Coronary artery (tissue), 2 donors: ENCODE results near the gene FAR2.
"Not testable (repeated sequence)": the region's sequence is repeated elsewhere in the genome, so short reads cannot be mapped to it uniquely, and the experiment has no call there.

Experiments
- DNase-seq: peaks from one replicate; pipeline ENCODE4 v3.0.0-alpha.2; 2017; ENCODE audit warnings: low spot score
- H3K27ac ChIP-seq, 2 donors: fragments of 200-600 bp; sonication (generic); one replicate each; pipeline ENCODE4 v1.5.1; 2016 to 2019
- H3K4me3 ChIP-seq: fragments of 200-600 bp; sonication (generic); 2 replicates; pipeline ENCODE4 v1.5.1; 2016; ENCODE audit warnings: mild to moderate bottlenecking, moderate library complexity
- TF ChIP-seq, protein P1 (sequence below): fragments of 200-600 bp; sonication (generic); IDR thresholded peaks from one replicate; pipeline ENCODE4 v1.5.1; 2019; ENCODE audit warnings: antibody characterized with exemption

The FAR2 gene

DNA sequence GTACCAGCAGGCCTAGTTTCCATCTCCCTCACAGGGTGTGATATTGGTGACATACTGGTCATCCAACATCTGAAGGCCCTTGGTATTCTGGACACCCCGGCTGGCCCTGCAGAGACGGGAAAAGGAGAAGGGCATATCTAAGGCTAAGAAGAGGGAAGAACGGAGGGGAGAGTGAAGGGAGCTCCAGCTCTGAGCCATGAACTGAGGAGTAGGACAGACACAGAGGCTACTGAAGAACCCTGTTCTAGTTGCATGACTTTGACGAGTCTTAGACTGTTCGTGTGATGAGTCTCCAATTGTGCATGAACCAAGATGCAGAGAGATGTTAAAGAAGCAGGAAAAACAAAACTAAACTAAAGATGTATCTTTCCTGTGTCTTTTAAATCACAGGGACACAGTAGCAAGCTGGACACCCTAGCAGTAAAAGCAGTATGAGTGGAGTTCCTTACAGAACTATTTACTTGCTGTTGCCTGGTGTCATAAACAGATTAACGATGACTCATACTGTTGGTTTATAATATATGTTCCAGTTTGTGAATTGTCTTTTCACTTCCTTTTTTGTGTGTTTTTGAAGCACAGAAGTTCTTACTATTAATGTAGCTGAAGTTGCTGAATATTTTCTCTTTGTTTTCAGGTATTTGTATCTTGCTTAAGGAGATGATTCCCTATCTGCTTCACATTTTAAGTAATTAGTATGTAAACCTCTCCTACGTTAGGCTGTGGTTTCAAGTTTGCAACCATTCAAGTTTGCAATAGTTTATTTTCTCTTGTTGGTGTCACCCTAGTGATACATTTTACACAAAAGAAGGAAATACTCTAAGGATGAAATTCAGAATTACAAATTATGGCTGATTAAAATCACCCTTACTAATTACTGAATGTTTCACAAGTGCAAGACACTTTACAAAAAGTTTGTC lies 15.7 kb downstream of the FAR2 start:
- Histone ChIP-seq H3K4me3 (no peak overlapping the region), H3K27ac (peak overlapping the region in 1 of 2 donors; percentile 61)
- no peak for DNase-seq
- TF ChIP-seq, protein P1, sequence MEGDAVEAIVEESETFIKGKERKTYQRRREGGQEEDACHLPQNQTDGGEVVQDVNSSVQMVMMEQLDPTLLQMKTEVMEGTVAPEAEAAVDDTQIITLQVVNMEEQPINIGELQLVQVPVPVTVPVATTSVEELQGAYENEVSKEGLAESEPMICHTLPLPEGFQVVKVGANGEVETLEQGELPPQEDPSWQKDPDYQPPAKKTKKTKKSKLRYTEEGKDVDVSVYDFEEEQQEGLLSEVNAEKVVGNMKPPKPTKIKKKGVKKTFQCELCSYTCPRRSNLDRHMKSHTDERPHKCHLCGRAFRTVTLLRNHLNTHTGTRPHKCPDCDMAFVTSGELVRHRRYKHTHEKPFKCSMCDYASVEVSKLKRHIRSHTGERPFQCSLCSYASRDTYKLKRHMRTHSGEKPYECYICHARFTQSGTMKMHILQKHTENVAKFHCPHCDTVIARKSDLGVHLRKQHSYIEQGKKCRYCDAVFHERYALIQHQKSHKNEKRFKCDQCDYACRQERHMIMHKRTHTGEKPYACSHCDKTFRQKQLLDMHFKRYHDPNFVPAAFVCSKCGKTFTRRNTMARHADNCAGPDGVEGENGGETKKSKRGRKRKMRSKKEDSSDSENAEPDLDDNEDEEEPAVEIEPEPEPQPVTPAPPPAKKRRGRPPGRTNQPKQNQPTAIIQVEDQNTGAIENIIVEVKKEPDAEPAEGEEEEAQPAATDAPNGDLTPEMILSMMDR = no peak

DNA sequence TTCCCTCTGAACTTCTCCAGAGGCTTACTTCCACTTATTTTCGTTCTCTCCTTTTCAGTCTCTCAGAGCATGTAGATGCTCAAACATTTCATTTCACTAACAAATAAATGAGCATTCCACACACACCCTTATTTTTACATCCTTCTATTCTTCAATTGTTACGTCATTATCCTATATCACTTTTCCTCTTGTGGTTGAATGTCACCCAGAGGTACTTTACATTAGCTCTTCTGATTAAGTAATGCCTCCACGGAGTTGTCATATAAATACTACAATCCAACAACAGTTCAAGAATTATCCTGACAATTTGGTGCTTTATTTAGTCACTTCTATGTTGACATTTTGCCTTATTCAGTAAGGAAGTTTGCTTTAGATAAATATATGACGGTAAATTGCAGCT lies 18.4 kb downstream of the FAR2 start:
- Histone ChIP-seq H3K27ac (no peak overlapping the region), H3K4me3 (no peak overlapping the region)
- DNase-seq = no peak
- TF ChIP-seq, protein P1 = no peak

DNA sequence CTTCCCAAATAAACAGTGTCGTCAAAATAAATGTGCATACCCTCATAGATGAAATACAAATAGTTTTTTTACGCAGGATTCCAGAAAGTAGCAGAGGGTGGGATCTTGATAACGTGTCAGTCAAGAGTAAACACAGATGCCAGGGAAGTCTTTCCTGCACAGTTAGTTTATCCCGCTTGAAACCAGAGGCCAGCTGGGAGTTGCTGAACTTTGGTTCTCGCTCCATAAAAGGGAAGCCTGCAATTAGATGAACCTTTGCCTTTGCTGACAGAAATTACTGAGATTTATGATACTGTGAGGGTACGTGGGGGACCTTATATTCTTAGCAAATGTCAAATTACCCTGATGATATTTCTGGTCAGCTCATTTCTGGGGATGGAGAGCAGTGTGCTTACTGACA lies 18.9 kb downstream of the FAR2 start:
- TF ChIP-seq, protein P1 = no peak
- Histone ChIP-seq H3K27ac (no peak overlapping the region), H3K4me3 (no peak overlapping the region)
- no peak for DNase-seq

DNA sequence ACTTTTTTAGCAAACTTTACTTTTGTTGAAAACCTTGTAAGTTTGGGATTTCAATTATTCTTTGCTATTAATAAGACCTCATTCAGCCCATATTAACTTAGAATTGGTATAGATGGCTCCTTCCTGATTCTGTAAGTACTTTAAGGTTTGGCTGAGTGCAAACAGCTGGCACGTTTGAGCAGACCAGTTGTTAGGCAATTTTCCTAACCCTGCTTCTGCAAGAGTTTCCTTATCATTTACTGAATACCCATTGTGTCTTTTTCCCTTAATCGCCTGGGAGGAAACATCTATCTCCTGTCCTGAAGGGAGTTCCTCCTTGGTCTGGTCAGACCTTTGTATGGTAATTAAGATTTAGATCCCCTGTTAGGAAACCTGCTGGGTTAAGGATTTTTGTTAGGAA lies 20.9 kb downstream of the FAR2 start:
- DNase-seq, H3K27ac ChIP-seq, H3K4me3 ChIP-seq: not testable (repeated sequence)

DNA sequence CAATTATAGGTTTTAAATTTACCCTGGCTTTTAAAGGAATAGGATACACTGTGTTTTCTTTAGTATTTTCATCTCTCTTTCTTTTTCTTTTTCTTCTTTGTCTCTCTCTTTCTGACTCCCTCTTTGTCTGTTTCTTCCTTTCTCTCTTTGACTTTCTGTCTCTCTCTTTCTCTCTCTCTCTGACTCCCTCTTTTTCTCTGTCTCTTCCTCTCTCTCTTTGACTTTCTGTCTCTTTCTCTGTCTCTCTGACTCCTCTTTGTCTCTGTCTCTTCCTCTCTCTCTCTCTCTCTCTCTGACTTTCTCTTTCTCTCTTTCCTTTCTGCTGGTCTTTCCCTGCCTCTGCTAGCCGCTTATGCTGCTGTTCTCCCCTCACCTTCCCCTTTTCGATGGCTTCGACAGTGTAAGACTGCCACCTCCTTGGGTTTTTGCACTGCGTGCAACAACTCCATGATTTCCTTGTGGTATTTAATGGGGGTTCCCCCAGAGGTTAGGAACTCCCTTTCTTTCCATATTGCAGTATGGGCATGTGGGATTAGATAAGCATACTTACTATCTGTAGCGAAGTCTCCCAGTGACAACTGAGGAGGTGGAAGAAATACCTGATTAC lies 21.5 kb downstream of the FAR2 start:
- not testable (repeated sequence) for DNase-seq, H3K27ac ChIP-seq

DNA sequence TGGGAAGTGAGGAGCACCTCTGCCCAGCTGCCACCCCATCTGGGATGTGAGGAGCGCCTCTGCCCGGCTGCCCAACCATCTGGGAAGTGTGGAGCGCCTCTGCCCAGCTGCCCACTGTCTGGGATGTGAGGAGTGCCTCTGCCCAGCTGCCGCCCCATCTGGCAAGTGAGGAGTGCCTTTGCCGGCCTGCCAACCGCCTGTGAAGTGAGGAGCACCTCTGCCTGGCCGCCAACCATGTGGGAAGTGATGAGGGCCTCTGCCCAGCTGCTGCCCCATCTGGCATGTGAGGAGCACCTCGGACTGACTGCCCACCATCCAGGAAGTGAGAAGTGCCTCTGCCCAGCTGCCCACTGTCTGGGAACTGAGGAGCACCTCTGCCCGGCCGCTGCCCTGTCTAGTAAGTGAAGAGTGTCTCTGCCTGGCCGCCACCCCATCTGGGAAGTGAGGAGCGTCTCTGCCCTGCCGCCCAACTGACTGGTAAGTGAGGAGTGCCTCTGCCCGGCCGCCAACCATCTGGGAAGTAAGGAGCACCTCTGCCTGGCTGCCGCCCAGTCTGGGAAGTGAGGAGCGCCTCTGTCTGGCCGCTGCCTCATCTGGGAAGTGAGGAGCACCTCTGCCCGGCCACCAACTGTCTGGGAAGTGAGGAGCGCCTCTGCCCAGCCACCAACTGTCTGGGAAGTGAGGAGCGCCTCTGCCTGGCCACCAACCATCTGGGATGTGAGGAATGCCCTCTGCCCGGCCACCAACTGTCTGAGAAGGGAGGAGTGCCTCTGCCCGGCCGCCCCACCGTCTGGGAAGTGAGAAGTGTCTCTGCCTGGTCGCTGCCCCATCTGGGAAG lies 22.6 kb downstream of the FAR2 start:
- Histone ChIP-seq H3K4me3 (no peak overlapping the region), H3K27ac (no peak overlapping the region)
- DNase-seq = no peak
- TF ChIP-seq, protein P1 = no peak

More for the DNA sequence above, 21.5 kb downstream of the FAR2 start:
- not testable (repeated sequence) for H3K4me3 ChIP-seq

DNA sequence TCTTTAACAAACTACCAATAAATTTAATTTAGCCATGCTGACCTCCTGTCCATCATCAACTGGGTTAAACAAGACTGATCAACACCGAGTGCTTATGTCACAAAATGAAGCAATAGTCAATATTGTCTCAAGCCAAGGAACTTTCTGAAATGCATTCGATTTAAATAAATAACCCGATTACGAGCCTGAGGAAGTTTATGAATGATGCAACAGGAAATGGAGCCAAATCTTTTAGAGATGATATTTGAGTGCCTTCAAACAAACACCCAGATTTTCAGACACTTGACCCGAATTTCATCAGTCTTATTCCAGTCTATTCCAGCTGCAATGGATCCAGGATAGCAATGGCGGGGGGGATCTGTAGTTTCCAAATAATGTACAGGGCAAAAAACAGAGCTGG lies 27.9 kb downstream of the FAR2 start:
- no peak for DNase-seq
- Histone ChIP-seq H3K4me3 (no peak overlapping the region), H3K27ac (no peak overlapping the region)
- TF ChIP-seq, protein P1 = no peak

DNA sequence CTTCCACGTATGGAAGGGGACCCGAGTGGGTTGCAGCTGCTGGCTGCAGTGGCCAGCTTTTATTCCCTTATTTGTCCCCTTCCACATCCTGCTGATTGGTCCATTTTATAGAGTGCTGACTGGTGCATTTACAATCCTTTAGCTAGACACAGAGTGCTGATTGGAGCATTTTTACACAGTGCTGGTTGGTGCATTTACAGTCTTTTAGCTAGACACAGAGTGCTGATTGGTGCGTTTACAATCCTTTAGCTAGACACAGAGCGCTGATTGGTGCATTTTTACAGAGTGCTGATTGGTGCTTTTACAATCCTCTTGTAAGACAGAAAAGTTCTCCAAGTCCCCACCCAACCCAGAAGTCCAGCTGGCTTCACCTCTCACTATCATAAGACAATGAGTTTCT lies 33.2 kb downstream of the FAR2 start:
- H3K4me3 ChIP-seq, H3K27ac ChIP-seq, DNase-seq: not testable (repeated sequence)
